ENCODE results near the gene DDX51. TPM values are rescaled to one million over a fixed set of nuclear protein-coding genes. Genes with fewer than 3 reads are reported as not detected.

Gene DDX51
- total and polyA plus RNA-seq, 2 experiments from 2014 or later, result 6.8 to 16.1 TPM

DNA sequence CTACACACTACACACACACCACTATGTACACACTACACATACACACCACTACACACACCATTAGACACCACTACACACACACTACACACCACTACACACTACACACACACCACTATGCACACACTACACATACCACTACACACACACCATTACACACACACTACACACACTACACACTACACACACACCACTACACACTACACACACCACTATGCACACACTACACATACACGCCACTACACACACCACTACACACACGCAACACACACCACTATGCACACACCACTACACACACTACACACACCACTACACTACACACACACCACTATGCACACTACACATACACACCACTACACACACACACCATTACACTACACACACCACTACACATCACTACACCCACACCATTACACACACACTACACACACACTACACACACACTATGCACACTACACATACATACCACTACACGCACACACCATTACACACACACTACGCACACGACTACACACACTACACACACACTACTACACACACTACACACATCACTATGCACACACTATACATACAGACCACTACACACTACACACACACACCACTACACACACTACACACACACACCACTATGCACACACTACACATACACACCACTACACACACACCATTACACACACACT lies 13.8 kb upstream of the DDX51 start:
- no peaks in the 10 kb centered on the region for H3K4me1 ChIP-seq (ENCODE audit: insufficient read depth)
- no peak overlapping the region for H3K4me3 ChIP-seq
- H3K9me2 ChIP-seq (replicated peaks; ENCODE audit: insufficient read depth), result no peaks in the 10 kb centered on the region
- no peak for DNase-seq (ENCODE audit: low spot score)
- H3K79me2 ChIP-seq, result no peaks in the 10 kb centered on the region
- H3K9me3 ChIP-seq (ENCODE audit: low read depth), result no peaks in the 10 kb centered on the region
- WGBS (ENCODE audit: low lambda C conversion rate, missing lambda C conversion rate), result 96% methylated on average over 3 of the region's 5 CpGs
- H3K27ac ChIP-seq, result no peak overlapping the region
- H3K4me2 ChIP-seq, result no peak overlapping the region
- no peaks in the 10 kb centered on the region for H3K36me3 ChIP-seq (replicated peaks; ENCODE audit: insufficient read depth, low read depth)
- no peaks in the 10 kb centered on the region for H3K27me3 ChIP-seq
- TF ChIP-seq EZH2phosphoT487 (IDR thresholded peaks at IDR 0.05; ENCODE audit: low read depth, severe bottlenecking, unreplicated experiment) (no peak), EZH2 (IDR thresholded peaks at IDR 0.05; ENCODE audit: borderline replicate concordance) (no peak), CTCF (IDR thresholded peaks at IDR 0.05; ENCODE audit: poor library complexity) (no peak)
- no peak overlapping the region for H2AFZ ChIP-seq
- H4K20me1 ChIP-seq (ENCODE audit: insufficient read depth, poor library complexity, severe bottlenecking), result no peaks in the 10 kb centered on the region

- Histone ChIP-seq H3K79me2 (no peaks in the 10 kb centered on the region), H3K27me3 (no peaks in the 10 kb centered on the region), H3K36me3 (replicated peaks; ENCODE audit: insufficient read depth, low read depth) (no peaks in the 10 kb centered on the region), H2AFZ (no peak overlapping the region), H3K4me2 (no peak overlapping the region), H3K27ac (no peak overlapping the region), H3K9me3 (ENCODE audit: low read depth) (no peaks in the 10 kb centered on the region), H3K4me1 (ENCODE audit: insufficient read depth) (no peaks in the 10 kb centered on the region), H4K20me1 (ENCODE audit: insufficient read depth, poor library complexity, severe bottlenecking) (no peaks in the 10 kb centered on the region), H3K9me2 (replicated peaks; ENCODE audit: insufficient read depth) (no peaks in the 10 kb centered on the region), H3K4me3 (no peak overlapping the region)
- no peak for TF ChIP-seq EZH2 (IDR thresholded peaks at IDR 0.05; ENCODE audit: borderline replicate concordance)
- no peak for DNase-seq (ENCODE audit: low spot score)
- WGBS (ENCODE audit: low lambda C conversion rate, missing lambda C conversion rate), result 82% methylated on average over 5 of the region's 8 CpGs
Measured at GRCh38 chr12:132156573-132157325, 12.6 kb upstream of the DDX51 start.

GRCh38 chr12:132155771-132156572 lies 11.9 kb upstream of the DDX51 start:
- H3K4me1 ChIP-seq (ENCODE audit: insufficient read depth), result no peaks in the 10 kb centered on the region
- no peaks in the 10 kb centered on the region for H3K79me2 ChIP-seq
- no peak overlapping the region for H3K4me2 ChIP-seq
- no peak for DNase-seq (ENCODE audit: low spot score)
- H4K20me1 ChIP-seq (ENCODE audit: insufficient read depth, poor library complexity, severe bottlenecking), result no peaks in the 10 kb centered on the region
- H3K36me3 ChIP-seq (replicated peaks; ENCODE audit: insufficient read depth, low read depth), result no peaks in the 10 kb centered on the region
- H2AFZ ChIP-seq, result no peak overlapping the region
- H3K27me3 ChIP-seq, result no peaks in the 10 kb centered on the region
- TF ChIP-seq EZH2 (IDR thresholded peaks at IDR 0.05; ENCODE audit: borderline replicate concordance) (no peak), EZH2phosphoT487 (IDR thresholded peaks at IDR 0.05; ENCODE audit: low read depth, severe bottlenecking, unreplicated experiment) (no peak), CTCF (IDR thresholded peaks at IDR 0.05; ENCODE audit: poor library complexity) (no peak)
- 100% methylated on average over 7 of the region's 10 CpGs for WGBS (ENCODE audit: low lambda C conversion rate, missing lambda C conversion rate)
- H3K27ac ChIP-seq, result no peak overlapping the region
- no peak overlapping the region for H3K4me3 ChIP-seq
- H3K9me3 ChIP-seq (ENCODE audit: low read depth), result no peaks in the 10 kb centered on the region
- no peaks in the 10 kb centered on the region for H3K9me2 ChIP-seq (replicated peaks; ENCODE audit: insufficient read depth)

Measured in hepatocyte (in vitro differentiated cells).